GM21390 (cell line): ENCODE measurements around the gene SSBP2.
"Not testable (repeated sequence)": the region's sequence is repeated elsewhere in the genome, so short reads cannot be mapped to it uniquely, and the experiment has no call there.

ENCODE experiments used
- ATAC-seq: cut with Tn5 transposase; IDR thresholded peaks from one replicate; pipeline ENCODE4 v1.9.1; 2021; ENCODE audit not compliant: unreplicated experiment

SSBP2 gene

DNA sequence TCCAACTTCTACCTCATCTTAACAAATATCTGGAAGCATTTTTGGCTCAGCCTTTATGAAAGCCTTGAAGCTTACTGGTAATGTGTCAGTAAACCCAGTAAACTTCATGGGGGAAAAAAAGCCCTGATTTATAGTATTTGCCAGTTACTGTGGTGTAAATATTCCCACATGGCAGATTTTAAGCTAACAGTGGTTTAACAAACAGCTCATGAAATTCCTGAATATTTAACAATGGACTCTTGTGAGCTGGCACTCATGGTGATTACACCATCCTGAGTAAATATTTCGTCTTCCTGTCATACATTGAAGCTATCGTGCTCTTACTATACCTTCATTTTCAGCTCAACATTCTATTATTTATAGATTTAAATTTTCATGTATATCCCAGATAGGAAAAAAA lies 300.0 kb downstream of the SSBP2 start:
- no peak for ATAC-seq

DNA sequence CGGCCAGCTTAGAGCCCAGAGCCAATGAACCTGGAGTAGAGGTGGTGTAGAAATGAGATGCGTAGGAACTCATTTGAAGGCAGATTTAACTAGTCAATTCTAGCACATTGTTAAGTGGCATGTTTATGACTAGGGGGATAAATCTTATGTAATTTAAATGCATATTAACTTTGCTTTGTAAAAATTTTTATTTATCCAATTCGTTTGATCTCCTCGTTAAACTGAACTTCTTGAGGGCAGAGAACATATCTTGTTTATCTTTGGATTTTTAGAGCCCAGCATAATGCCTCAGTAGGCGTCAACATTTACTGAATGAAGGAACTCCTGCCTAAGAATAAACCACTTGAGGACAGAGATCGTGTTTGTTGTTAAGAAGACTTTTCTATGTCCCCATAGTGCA lies 315.9 kb downstream of the SSBP2 start:
- ATAC-seq = no peak

GRCh38 chr5:81429985-81430384 lies 320.9 kb downstream of the SSBP2 start:
- no peak for ATAC-seq

GRCh38 chr5:81429363-81429762 lies 321.5 kb downstream of the SSBP2 start:
- no peak for ATAC-seq

DNA sequence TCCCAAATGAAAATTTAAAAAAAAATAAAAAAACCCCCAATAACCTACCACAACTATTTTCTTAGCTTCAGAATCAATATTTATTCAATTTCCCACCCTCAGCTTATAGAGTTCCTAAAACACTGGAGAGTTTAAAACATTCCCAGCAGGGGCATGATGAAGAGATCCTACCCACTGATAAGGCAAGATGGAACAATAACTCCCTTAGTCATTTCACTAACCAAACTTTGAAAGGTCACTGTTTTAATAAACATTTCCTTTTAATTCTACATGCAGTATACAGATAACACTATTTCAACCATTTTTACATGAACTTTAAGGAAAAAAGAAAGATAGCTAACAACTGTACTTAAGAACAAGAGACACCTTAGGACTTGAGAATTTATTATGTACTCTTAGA lies 322.0 kb downstream of the SSBP2 start:
- ATAC-seq = no peak

GRCh38 chr5:81428446-81428845 lies 322.5 kb downstream of the SSBP2 start:
- ATAC-seq = no peak

GRCh38 chr5:81427566-81427965 lies 323.3 kb downstream of the SSBP2 start:
- ATAC-seq = no peak

GRCh38 chr5:81426359-81427030 lies 324.4 kb downstream of the SSBP2 start:
- no peak for ATAC-seq

DNA sequence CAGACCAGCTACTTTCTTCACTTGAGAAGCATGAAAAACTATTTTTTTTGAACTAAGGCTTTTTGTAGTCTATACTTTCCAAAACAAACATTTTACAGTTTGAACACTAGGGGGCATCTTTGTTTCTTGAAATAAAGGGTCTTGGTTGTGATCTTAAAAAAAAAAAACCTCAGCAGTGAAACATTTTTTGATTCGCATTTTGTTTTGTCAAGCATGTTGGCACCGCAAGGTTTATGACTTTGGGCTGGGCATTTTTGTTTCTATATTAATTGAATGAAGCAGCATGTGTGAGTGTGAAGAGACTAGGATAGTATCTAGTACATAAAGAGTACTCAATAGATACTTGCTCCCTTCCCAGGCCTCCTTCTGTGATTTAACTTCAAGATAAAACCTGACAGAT lies 325.3 kb downstream of the SSBP2 start:
- no peak for ATAC-seq

DNA sequence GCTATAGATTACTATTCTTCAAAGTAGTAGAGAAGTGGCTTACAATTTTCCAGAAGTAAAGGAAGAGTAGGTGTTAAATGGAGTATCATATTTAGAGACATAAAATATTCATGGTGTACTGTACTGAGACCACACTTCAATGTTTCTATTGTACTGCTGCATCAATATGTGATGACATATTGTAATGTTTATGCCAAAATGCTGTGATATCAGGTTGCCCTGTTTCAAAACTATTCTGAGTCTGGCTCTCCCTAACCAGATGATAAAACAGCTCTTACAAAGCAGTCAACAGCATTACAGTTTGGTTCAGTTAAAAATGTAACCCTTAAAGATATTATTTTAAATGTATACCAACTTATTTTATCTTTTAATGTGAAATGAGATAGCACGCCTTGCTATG lies 326.2 kb downstream of the SSBP2 start:
- ATAC-seq = no peak

DNA sequence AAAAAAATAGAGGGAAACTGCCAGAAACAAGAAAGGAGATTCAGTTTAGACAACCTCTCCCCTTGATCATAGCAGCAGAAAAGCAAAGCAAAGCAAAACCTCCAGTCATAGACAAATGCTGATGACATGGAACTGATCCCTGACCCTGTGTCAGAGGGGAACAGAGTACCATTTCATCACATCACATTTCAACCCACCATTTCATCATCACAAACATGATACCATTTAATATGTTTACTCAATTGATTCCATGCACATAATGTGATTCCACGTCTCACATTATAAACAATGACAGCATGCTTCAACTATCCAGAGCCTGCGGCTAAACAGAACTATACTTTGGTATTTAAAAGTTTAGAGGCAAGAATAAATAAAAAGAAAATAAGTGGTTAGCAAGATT lies 328.2 kb downstream of the SSBP2 start:
- no peak for ATAC-seq

- no peak for ATAC-seq
Observed at GRCh38 chr5:81420039-81420667, 330.7 kb downstream of the SSBP2 start.

GRCh38 chr5:81418606-81419005 lies 332.3 kb downstream of the SSBP2 start:
- ATAC-seq = no peak

DNA sequence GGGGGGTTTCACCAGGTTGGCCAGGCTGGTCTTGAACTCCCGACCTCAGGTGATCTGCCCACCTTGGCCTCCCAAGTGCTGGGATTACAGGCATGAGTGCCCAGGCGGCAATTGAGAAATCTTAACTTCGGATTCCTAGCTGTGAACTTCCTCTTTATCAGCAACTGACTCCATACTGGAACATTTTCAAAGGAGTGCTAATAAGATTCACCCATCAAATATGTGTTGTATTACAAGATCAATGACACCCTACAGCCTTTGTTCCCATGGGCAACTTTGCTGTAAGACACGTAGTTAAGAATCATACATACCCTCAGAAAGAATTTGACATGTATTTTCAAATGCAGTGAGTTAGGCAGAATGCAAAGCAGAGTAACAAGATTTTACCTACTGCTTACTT lies 333.8 kb downstream of the SSBP2 start:
- ATAC-seq = no peak

DNA sequence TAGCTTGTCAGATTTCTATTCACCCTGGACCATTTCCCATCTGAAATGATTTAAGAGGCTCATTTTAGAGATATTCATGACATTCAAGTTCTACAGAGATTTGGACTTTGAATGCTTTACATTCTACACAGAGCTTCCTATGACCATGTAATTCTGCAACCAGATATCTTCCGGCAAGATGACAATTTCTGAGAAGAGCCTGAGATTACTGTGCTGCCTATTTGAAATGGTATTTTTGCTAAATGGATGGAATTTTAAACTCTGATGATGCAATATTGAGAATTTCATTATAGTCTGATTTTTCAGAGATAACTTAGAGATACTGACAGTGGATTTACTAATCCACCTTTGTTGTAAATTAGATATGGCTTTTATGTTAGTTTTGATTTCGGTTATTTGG lies 341.0 kb downstream of the SSBP2 start:
- no peak for ATAC-seq

GRCh38 chr5:81409361-81409760 lies 341.5 kb downstream of the SSBP2 start:
- no peak for ATAC-seq

- no peak for ATAC-seq
Observed at GRCh38 chr5:81408496-81408895, 342.4 kb downstream of the SSBP2 start.

DNA sequence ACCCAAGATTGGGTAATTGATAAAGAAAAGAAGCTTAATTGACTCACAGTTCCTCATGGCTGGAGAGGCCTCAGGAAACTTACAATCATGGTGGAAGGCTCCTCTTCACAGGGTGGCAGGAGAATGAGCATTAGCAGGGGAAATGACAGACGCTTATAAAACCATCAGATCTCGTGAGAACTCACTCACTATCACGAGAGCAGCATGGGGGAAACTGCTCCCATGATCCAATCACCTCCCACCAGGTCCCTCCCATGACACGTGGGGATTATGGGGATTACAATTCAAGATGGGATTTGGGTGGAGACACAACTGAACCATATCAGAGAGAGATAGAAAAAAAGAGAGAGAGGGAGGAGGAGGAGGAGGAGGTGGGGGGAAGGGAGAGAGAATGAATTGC lies 343.1 kb downstream of the SSBP2 start:
- ATAC-seq = not testable (repeated sequence)

DNA sequence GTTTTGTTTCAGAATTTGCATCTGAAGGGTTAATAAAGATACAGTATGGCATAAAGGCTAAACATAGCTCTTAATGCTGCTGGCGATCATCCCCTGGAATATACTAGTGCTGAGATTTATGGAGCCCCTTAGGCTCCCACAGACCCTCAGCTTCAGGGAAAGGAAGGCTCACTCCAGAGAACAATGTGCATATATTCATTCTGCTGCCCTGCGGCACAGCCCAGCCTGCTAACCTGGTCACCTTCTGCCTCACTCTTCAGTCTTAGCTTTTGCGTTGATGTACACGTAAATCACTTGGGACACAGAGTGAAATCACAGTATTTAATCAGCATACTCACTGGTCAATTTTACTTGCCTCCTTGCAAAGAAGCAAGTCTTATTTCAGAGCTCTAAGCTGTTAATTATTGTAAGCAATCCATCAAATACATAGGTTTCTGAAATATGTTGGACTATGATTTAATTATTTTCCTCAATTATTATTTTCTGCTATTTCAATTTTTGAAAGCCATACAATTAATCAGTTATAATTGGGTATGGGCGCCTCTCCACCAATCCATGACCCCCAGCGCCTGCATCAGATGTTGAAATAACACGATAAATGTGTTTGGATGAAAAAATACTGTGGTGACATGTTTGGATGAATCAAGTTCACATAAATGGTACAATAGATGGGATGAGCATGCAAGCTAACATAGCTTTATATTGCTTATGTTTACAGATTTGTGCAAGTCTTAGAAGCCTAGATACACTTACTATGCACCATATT lies 345.6 kb downstream of the SSBP2 start:
- ATAC-seq = no peak

GRCh38 chr5:81402192-81402930 lies 348.5 kb downstream of the SSBP2 start:
- no peak for ATAC-seq

DNA sequence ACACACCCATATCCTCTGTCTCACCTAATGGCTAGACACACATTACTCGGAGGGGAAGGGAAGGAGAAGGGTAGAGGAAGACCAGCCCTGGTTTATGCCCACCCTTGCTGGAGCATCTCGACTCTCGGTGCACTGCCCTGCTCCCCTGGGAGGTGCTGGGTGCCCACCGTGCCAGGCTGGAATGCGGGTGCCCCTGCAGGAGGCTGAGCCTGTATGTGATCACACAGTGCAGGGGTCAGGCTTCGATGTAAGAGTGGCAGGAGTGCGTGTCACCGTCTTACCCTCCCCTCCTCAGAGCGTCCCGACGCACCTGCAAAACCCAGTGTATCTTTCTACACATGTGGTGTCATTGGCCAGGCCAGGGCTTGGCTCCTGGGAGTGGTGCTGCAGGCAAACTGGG lies 349.6 kb downstream of the SSBP2 start:
- ATAC-seq = no peak

GRCh38 chr5:81400375-81400774 lies 350.5 kb downstream of the SSBP2 start:
- ATAC-seq = no peak
